Erythroblast (primary cell): Measurements from ENCODE around the gene CDK18.

Experiments used
- GATA1 ChIP-seq: IDR thresholded peaks from 2 replicates; pipeline ENCODE4 v1.6.1; 2011; ENCODE audit warnings: low read depth, mild to moderate bottlenecking, control low read depth, low read length, moderate library complexity
- POLR2A ChIP-seq: IDR thresholded peaks from 2 replicates; pipeline ENCODE4 v1.6.1; 2011; ENCODE audit warnings: mild to moderate bottlenecking, low read length

GRCh38 chr1:205481218-205481617, 23.3 kb upstream of the CDK18 start:
- TF ChIP-seq POLR2A = no peak
- TF ChIP-seq GATA1 = no peak
